HUES64 (cell line): ENCODE data around the gene CRYBG1.

Source experiments
- H3K27ac ChIP-seq: 2 replicates; pipeline ENCODE4 v1.7.0; 2013; ENCODE audit warnings: low read depth, low read length, inconsistent platforms
- H3K27me3 ChIP-seq: 2 replicates; pipeline ENCODE4 v1.6.1; 2013; ENCODE audit warnings: mild to moderate bottlenecking, low read length; ENCODE audit not compliant: insufficient read depth
- H3K36me3 ChIP-seq: 2 replicates; pipeline ENCODE4 v1.6.1; 2013; ENCODE audit warnings: mild to moderate bottlenecking, low read length; ENCODE audit not compliant: insufficient read depth
- H3K4me1 ChIP-seq: 2 replicates; pipeline ENCODE4 v1.6.1; 2013; ENCODE audit warnings: mild to moderate bottlenecking, low read length, moderate library complexity; ENCODE audit not compliant: insufficient read depth
- H3K4me3 ChIP-seq: 2 replicates; pipeline ENCODE4 v1.5.1; 2013; ENCODE audit warnings: mild to moderate bottlenecking, low read length, moderate library complexity
- H3K9ac ChIP-seq: 2 replicates; pipeline ENCODE4 v1.6.1; 2013; ENCODE audit warnings: mild to moderate bottlenecking, low read depth, low read length
- H3K9me3 ChIP-seq: 2 replicates; pipeline ENCODE4 v1.6.1; 2013; ENCODE audit warnings: low read depth, low read length; ENCODE audit not compliant: insufficient read depth
- WGBS: fragments of 150-250, 120-280 bp; methylation state at CpG from one replicate; pipeline ENCODE4 v1.1.7; 2013; ENCODE audit warnings: missing lambda C conversion rate; 5-methylcytosine and 5-hydroxymethylcytosine counted together

Gene CRYBG1

DNA sequence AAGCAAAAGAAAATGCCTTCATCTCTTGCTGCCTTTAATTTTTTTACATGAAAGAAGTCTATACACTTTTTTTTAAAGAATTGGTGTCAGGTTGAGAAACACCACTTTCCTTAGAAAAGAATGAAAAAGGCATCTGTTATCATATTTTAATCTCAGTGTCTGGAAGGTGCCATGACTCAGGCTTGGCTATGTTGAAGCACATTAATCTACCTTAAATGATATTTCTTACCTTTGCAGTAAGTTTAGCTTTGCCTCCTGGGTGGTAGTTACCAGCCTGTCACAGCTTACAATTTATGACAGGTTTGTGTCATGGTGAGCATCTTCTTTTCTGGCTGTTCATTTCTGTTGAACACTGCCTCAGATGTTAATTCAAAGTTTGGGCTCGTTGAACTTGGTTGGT, 173.5 kb downstream of the CRYBG1 start:
- Histone ChIP-seq H3K27me3 (no peaks in the 10 kb centered on the region), H3K27ac (no peak overlapping the region), H3K36me3 (no peaks in the 10 kb centered on the region), H3K4me1 (no peaks in the 10 kb centered on the region; the same call in 1 of the 2 replicates), H3K9ac (no peak overlapping the region), H3K9me3 (no peaks in the 10 kb centered on the region), H3K4me3 (no peak overlapping the region)
- 48% methylated on average over 1 of the region's 1 CpG for WGBS

- WGBS: 66% methylated on average over 2 of the region's 2 CpGs
- H3K27ac ChIP-seq: no peak overlapping the region
Measured at GRCh38 chr6:106534564-106534982, 174.1 kb downstream of the CRYBG1 start.

GRCh38 chr6:106535012-106535411, 174.5 kb downstream of the CRYBG1 start:
- Histone ChIP-seq H3K36me3 (no peaks in the 10 kb centered on the region), H3K9ac (no peak overlapping the region), H3K4me3 (no peak overlapping the region), H3K9me3 (no peaks in the 10 kb centered on the region), H3K27ac (no peak overlapping the region), H3K27me3 (no peaks in the 10 kb centered on the region), H3K4me1 (no peaks in the 10 kb centered on the region; the same call in 1 of the 2 replicates)
- 80% methylated on average over 2 of the region's 2 CpGs for WGBS

More at GRCh38 chr6:106534564-106534982, 174.1 kb downstream of the CRYBG1 start:
- no peaks in the 10 kb centered on the region for H3K9me3 ChIP-seq
- no peaks in the 10 kb centered on the region for H3K36me3 ChIP-seq
- no peaks in the 10 kb centered on the region; the same call in 1 of the 2 replicates for H3K4me1 ChIP-seq
- H3K4me3 ChIP-seq: no peak overlapping the region
- no peak overlapping the region for H3K9ac ChIP-seq
- H3K27me3 ChIP-seq: no peaks in the 10 kb centered on the region

DNA sequence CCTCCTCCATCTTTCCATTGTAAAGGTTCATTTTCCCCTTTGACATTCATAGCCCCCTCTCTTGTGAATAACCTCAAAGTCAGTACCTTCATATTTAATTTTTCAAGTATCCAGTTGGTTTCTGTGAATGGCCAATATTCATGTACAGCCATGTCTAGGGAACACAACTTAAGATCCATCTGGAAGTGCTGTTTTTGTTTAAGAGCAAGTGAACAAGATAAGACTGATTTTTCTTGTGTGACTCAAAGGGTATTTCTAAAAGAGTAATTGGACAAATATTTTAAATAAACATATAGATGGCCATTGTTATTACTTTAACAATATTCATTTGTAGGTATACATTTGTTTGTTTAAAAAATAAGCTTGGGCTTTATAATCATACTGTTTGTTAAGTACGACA, 175.8 kb downstream of the CRYBG1 start:
- no CpG with 5 or more reads among the region's 1 CpG for WGBS

GRCh38 chr6:106536851-106537250, 176.3 kb downstream of the CRYBG1 start:
- Histone ChIP-seq H3K4me3 (no peak overlapping the region), H3K4me1 (no peaks in the 10 kb centered on the region), H3K9ac (no peak overlapping the region), H3K9me3 (no peaks in the 10 kb centered on the region), H3K27ac (no peak overlapping the region), H3K36me3 (no peaks in the 10 kb centered on the region), H3K27me3 (no peaks in the 10 kb centered on the region)
- WGBS: 94% methylated on average over 2 of the region's 2 CpGs

More for the DNA sequence above, 175.8 kb downstream of the CRYBG1 start:
- no peak overlapping the region for H3K4me3 ChIP-seq
- no peaks in the 10 kb centered on the region for H3K36me3 ChIP-seq
- H3K9me3 ChIP-seq: no peaks in the 10 kb centered on the region
- H3K9ac ChIP-seq: no peak overlapping the region
- H3K27ac ChIP-seq: no peak overlapping the region
- no peaks in the 10 kb centered on the region for H3K4me1 ChIP-seq
- no peaks in the 10 kb centered on the region for H3K27me3 ChIP-seq

DNA sequence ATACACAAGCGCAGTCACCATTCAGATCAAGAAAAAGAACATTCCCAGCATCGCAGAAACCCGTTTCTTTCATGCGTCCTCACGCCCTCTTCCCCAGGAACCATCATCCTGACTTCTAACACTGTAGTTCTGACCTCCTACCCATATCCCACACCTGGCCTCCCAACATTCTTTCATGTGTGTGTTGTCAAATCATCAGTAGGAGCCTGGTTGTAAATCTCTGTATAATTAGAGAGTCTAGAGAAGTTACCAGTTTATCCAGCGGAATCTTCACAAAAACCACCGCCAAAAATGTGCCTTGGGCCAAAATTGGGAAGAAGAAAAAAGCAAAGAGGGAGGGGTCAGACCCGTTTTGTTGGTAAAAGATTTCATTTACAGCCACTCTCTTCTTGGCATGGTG, 177.1 kb downstream of the CRYBG1 start:
- Histone ChIP-seq H3K4me3 (no peak overlapping the region), H3K4me1 (no peaks in the 10 kb centered on the region), H3K9me3 (no peaks in the 10 kb centered on the region), H3K27me3 (no peaks in the 10 kb centered on the region), H3K27ac (no peak overlapping the region), H3K9ac (no peak overlapping the region), H3K36me3 (no peaks in the 10 kb centered on the region)
- 85% methylated on average over 8 of the region's 8 CpGs for WGBS

DNA sequence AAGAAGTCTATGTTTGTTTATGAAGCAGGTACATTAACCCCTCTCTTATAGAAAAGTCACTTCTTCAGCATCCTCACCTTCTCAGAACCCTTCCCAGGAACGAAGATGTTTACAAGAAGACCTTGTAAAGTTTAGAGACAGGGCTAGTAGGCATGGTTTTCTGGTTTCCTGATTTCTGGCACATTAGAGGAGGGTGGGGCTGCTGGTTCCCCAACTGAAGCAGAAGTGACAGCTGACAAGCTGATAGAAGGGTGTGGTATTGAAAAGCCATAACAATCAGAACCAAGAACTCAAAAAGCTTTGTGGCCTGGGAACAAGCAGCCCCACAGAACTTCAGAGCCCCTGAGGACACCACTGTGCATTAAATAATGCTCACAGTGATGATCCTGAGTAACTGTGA, 177.6 kb downstream of the CRYBG1 start:
- Histone ChIP-seq H3K4me1 (no peaks in the 10 kb centered on the region), H3K4me3 (no peak overlapping the region), H3K9me3 (no peaks in the 10 kb centered on the region), H3K27ac (no peak overlapping the region), H3K36me3 (no peaks in the 10 kb centered on the region), H3K9ac (no peak overlapping the region), H3K27me3 (no peaks in the 10 kb centered on the region)
- 94% methylated on average over 1 of the region's 1 CpG for WGBS

DNA sequence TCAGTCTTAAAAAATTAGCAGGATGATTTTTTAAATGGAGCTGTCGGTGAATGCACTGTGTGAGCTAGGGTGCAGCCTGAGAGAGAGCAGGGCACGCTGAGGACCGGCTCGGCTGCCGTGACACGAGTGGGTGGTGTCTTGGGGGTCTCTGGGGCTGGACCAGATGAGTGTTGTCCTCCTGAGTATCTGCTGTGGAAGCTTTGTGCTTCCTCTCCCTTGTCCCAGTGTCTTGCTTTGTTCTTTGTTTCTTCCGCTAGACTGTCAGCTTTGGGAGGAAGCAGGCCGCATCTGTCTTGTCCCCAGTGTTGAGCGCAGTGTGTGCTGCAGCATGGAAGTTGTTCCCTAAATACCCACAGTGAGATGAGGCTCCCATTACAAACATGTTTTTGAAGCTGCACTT, 179.4 kb downstream of the CRYBG1 start:
- H3K9me3 ChIP-seq: no peaks in the 10 kb centered on the region
- H3K36me3 ChIP-seq: no peaks in the 10 kb centered on the region
- H3K4me1 ChIP-seq: no peaks in the 10 kb centered on the region
- 86% methylated on average over 9 of the region's 9 CpGs for WGBS
- no peaks in the 10 kb centered on the region for H3K27me3 ChIP-seq
- no peak overlapping the region for H3K9ac ChIP-seq
- no peak overlapping the region for H3K4me3 ChIP-seq
- H3K27ac ChIP-seq: no peak overlapping the region

DNA sequence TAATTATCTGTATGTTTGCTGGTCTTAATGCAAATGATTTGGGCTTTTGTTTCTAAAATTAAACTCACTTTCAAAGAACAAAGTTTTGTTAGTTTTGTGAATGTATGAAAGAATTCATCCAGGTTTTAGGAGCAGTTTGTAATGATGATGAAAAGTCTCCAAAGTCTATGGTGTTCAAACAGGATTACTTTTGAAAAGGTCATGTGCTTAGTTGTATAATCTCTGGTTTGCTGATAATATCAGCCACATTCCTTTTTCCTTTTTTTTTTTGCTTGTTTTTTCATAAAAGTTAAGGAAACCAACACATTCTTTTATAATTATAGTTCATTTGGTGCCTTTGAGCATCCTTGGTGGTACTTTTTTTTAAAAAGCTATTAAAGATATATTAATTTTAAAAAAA, 179.9 kb downstream of the CRYBG1 start:
- no peaks in the 10 kb centered on the region for H3K36me3 ChIP-seq

GRCh38 chr6:106540907-106541306, 180.4 kb downstream of the CRYBG1 start:
- Histone ChIP-seq H3K27me3 (no peaks in the 10 kb centered on the region), H3K4me1 (no peaks in the 10 kb centered on the region), H3K27ac (no peak overlapping the region), H3K36me3 (no peaks in the 10 kb centered on the region), H3K4me3 (no peak overlapping the region), H3K9ac (no peak overlapping the region), H3K9me3 (no peaks in the 10 kb centered on the region)
- 92% methylated on average over 6 of the region's 6 CpGs for WGBS

More for the DNA sequence above, 179.9 kb downstream of the CRYBG1 start:
- Histone ChIP-seq H3K4me1 (no peaks in the 10 kb centered on the region), H3K4me3 (no peak overlapping the region), H3K9ac (no peak overlapping the region), H3K27me3 (no peaks in the 10 kb centered on the region), H3K9me3 (no peaks in the 10 kb centered on the region), H3K27ac (no peak overlapping the region)

DNA sequence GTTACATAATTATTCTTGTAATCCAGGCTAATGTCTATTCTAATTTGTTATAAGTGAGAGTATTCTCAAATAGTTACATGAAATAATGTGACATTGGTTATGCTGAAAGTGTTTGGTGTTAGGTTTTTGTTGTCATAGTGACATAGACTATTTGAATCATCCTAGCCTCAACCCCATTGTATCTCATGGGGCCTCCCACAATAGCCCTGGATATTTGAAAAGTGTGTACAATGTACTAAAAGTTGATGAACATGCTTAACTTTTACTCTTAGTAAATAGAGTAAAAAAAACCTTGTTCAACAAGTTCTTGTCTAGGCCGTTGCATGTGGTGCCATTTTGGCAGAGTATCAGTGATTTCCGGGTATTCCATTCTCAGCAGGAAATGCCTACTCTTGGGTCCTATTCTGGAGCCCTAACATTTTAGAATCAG, 185.8 kb downstream of the CRYBG1 start:
- H3K27ac ChIP-seq: no peak overlapping the region
- no peaks in the 10 kb centered on the region for H3K9me3 ChIP-seq
- H3K4me1 ChIP-seq: peaks cover 10% of the 10 kb centered on the region
- no peak overlapping the region for H3K4me3 ChIP-seq
- H3K9ac ChIP-seq: no peak overlapping the region
- H3K27me3 ChIP-seq: no peaks in the 10 kb centered on the region
- H3K36me3 ChIP-seq: no peaks in the 10 kb centered on the region
- 97% methylated on average over 2 of the region's 2 CpGs for WGBS

DNA sequence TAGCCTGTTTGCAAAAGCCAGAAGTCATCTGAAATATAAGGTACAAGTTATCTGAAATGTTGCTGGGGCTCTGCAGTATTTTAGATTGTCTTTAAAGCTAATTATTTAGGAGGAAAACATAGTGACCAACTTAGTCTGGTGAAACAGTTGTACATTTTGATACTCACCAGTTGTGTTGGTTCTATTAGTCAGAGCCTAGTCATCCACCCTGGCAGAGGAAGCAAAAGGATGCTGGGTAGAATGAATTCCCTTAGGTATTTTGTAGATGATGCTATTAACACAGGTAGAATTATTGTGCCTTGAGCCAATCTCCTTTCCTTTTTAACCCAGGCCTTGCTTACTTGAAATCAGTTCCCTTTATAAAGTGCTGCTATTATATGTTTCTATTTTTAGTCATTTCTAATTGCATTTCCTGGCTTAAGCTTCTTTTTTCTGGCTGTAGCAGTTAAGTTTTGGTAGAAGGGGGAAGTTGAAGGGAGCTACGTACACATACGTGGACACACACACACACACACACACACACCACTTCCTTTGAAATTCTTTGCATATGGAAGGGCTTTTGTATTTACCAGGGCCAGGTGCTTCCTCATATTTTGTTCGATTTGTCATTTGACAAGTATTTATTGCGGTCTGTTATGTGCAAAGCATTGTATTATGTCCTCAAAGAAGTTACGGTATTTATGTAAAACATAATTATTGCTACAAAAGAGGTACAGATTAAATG, 186.3 kb downstream of the CRYBG1 start:
- H3K36me3 ChIP-seq: no peaks in the 10 kb centered on the region
- no peak overlapping the region for H3K9ac ChIP-seq
- WGBS: 100% methylated on average over 2 of the region's 5 CpGs

More for the DNA sequence above, 186.3 kb downstream of the CRYBG1 start:
- Histone ChIP-seq H3K27ac (no peak overlapping the region), H3K4me3 (no peak overlapping the region), H3K9me3 (no peaks in the 10 kb centered on the region), H3K4me1 (peaks cover 10% of the 10 kb centered on the region), H3K27me3 (no peaks in the 10 kb centered on the region)
